IMR-90 (cell line): Measurements from ENCODE around the gene RXYLT1.

ENCODE experiments used
- BHLHE40 ChIP-seq: fragments of 150-350 bp; IDR thresholded peaks from 2 replicates; pipeline ENCODE4 v1.6.1; 2016; ENCODE audit warnings: mild to moderate bottlenecking, low read depth, low read length
- MAFK ChIP-seq: IDR thresholded peaks from 2 replicates; pipeline ENCODE4 v1.6.1; 2012; ENCODE audit warnings: low read depth, low read length, improper control_type of control experiment
- POLR2A ChIP-seq: IDR thresholded peaks from 2 replicates; pipeline ENCODE4 v1.6.1; 2012; ENCODE audit warnings: mild to moderate bottlenecking, low read depth, low read length
- RCOR1 ChIP-seq: IDR thresholded peaks from 2 replicates; pipeline ENCODE4 v1.6.1; 2012; ENCODE audit warnings: mild to moderate bottlenecking, low read length, improper control_type of control experiment; ENCODE audit not compliant: insufficient replicate concordance
- TF ChIP-seq, protein P1 (sequence below): conservative IDR thresholded peaks from 2 replicates; pipeline ENCODE4 v1.5.1; 2012; ENCODE audit warnings: mild to moderate bottlenecking, low read depth, low read length, improper control_type of control experiment

DNA sequence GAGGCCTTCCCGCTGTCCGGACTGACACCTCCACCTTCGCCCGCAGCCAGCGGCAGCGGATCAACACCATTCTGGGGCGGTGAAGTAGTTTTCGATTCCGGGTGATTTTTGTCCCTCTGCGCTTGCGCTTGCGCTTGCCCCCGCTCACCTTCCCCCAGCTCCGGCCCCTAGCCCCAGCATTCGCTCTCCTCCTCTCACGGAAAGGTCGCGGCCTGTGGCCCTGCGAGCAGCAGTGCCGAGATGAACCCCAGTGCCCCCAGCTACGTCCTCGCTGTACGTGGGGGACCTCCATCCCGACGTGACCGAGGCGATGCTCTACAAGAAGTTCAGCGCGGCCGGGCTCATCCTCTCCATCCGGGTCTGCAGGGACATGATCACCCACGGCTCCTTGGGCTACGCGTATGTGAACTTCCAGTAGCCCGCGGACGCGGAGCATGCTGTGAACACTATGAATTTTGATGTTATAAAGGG, 42.1 kb downstream of the RXYLT1 start:
- TF ChIP-seq RCOR1 (no peak), POLR2A (no peak), MAFK (no peak), BHLHE40 (no peak)
- TF ChIP-seq, protein P1, sequence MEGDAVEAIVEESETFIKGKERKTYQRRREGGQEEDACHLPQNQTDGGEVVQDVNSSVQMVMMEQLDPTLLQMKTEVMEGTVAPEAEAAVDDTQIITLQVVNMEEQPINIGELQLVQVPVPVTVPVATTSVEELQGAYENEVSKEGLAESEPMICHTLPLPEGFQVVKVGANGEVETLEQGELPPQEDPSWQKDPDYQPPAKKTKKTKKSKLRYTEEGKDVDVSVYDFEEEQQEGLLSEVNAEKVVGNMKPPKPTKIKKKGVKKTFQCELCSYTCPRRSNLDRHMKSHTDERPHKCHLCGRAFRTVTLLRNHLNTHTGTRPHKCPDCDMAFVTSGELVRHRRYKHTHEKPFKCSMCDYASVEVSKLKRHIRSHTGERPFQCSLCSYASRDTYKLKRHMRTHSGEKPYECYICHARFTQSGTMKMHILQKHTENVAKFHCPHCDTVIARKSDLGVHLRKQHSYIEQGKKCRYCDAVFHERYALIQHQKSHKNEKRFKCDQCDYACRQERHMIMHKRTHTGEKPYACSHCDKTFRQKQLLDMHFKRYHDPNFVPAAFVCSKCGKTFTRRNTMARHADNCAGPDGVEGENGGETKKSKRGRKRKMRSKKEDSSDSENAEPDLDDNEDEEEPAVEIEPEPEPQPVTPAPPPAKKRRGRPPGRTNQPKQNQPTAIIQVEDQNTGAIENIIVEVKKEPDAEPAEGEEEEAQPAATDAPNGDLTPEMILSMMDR: no peak
